Measurements from ENCODE around the gene TIMMDC1. TPM values are rescaled to one million over a fixed set of nuclear protein-coding genes. Genes with fewer than 3 reads are reported as not detected.

The TIMMDC1 gene
- total RNA-seq, 3 donors from 2014 or later: 40.8 to 54.1 (median 47.1) TPM

DNA sequence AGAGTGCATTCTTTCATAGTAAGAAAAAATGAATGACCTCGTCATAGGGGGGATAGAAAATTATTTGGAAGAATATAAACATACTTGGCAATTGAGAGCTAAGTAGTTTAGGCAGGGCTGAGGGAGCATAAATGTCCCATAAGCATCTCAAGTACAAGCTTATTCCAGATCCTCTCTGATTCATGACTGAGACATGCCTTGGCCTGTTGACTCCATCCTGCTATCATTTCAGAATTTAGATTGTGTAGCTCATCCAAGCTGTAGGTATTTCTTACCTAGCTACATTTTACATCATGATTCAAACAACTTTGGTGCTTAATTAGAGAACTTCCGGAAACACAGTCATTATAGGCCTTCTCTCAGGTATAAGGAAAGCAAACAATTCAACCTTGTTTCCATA is 17.3 kb upstream of the TIMMDC1 start:
- H3K4me1 ChIP-seq: no peaks in the 10 kb centered on the region
- no peak overlapping the region for H3K4me3 ChIP-seq
- TF ChIP-seq POLR2AphosphoS5 (IDR thresholded peaks at IDR 0.05) (no peak), POLR2A (IDR thresholded peaks at IDR 0.05) (no peak)
- TF ChIP-seq, protein P1, sequence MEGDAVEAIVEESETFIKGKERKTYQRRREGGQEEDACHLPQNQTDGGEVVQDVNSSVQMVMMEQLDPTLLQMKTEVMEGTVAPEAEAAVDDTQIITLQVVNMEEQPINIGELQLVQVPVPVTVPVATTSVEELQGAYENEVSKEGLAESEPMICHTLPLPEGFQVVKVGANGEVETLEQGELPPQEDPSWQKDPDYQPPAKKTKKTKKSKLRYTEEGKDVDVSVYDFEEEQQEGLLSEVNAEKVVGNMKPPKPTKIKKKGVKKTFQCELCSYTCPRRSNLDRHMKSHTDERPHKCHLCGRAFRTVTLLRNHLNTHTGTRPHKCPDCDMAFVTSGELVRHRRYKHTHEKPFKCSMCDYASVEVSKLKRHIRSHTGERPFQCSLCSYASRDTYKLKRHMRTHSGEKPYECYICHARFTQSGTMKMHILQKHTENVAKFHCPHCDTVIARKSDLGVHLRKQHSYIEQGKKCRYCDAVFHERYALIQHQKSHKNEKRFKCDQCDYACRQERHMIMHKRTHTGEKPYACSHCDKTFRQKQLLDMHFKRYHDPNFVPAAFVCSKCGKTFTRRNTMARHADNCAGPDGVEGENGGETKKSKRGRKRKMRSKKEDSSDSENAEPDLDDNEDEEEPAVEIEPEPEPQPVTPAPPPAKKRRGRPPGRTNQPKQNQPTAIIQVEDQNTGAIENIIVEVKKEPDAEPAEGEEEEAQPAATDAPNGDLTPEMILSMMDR (IDR thresholded peaks at IDR 0.05): no peak
- no peaks in the 10 kb centered on the region for H3K27me3 ChIP-seq
- H3K9me3 ChIP-seq: no peaks in the 10 kb centered on the region
- intact Hi-C loops (cut with DNase I; ENCODE audit: low total_unique reads): no loop called here
- H3K27ac ChIP-seq: no peak overlapping the region
- DNase-seq (ENCODE audit: low spot score in 2 of 2): no peak
- H3K36me3 ChIP-seq: no peaks in the 10 kb centered on the region

DNA sequence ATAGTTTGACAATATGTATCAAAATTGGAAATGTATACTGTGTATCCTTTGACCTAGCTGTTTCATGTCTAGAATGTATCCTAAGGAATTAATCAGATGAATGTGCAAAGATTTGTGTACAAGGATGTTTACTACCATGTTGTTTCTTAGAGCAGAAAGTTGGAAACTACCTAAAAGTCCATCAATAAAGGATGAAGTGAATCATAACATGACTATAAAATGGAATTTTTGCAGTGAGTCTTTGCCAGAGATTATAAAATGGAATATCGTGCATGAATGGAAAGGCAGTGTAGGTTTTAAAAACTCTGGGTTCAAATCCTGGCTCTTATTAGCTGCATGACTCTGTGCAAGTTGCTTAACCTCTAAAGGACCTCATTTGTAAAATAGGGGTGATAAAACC is 15.2 kb upstream of the TIMMDC1 start:
- TF ChIP-seq POLR2AphosphoS5 (IDR thresholded peaks at IDR 0.05): no peak
- no peak for TF ChIP-seq POLR2A (IDR thresholded peaks at IDR 0.05)
- TF ChIP-seq, protein P1 (IDR thresholded peaks at IDR 0.05): no peak
- no peak overlapping the region for H3K4me3 ChIP-seq
- H3K9me3 ChIP-seq: no peaks in the 10 kb centered on the region
- no peak for DNase-seq (ENCODE audit: low spot score in 2 of 2)
- no peaks in the 10 kb centered on the region for H3K27me3 ChIP-seq
- intact Hi-C loops (cut with DNase I; ENCODE audit: low total_unique reads): no loop called here
- no peaks in the 10 kb centered on the region for H3K4me1 ChIP-seq
- H3K36me3 ChIP-seq: no peaks in the 10 kb centered on the region
- no peak overlapping the region for H3K27ac ChIP-seq

- no peaks in the 10 kb centered on the region for H3K36me3 ChIP-seq
- intact Hi-C loops (cut with DNase I; ENCODE audit: low total_unique reads): no loop called here
- no peaks in the 10 kb centered on the region for H3K9me3 ChIP-seq
- H3K27me3 ChIP-seq: no peaks in the 10 kb centered on the region
- H3K4me3 ChIP-seq: no peak overlapping the region
- H3K27ac ChIP-seq: no peak overlapping the region
- H3K4me1 ChIP-seq: no peaks in the 10 kb centered on the region
- DNase-seq (ENCODE audit: low spot score in 2 of 2): no peak
- TF ChIP-seq POLR2A (IDR thresholded peaks at IDR 0.05): no peak
Measured at GRCh38 chr3:119485563-119485962, 12.8 kb upstream of the TIMMDC1 start.

- TF ChIP-seq, protein P1 (IDR thresholded peaks at IDR 0.05): no peak
- no peak for TF ChIP-seq POLR2AphosphoS5 (IDR thresholded peaks at IDR 0.05)
- no peak for TF ChIP-seq POLR2A (IDR thresholded peaks at IDR 0.05)
- H3K9me3 ChIP-seq: no peaks in the 10 kb centered on the region
- DNase-seq (ENCODE audit: low spot score in 2 of 2): no peak
- H3K4me3 ChIP-seq: no peak overlapping the region
- peaks cover 4% of the 10 kb centered on the region for H3K36me3 ChIP-seq
- no peaks in the 10 kb centered on the region for H3K4me1 ChIP-seq
- intact Hi-C loops (cut with DNase I; ENCODE audit: low total_unique reads): no loop called here
- H3K27ac ChIP-seq: no peak overlapping the region
- no peaks in the 10 kb centered on the region for H3K27me3 ChIP-seq
Measured at GRCh38 chr3:119490153-119490552, 8.2 kb upstream of the TIMMDC1 start.

GRCh38 chr3:119492128-119492527 is 6.2 kb upstream of the TIMMDC1 start:
- Histone ChIP-seq H3K4me1 (no peaks in the 10 kb centered on the region), H3K9me3 (no peaks in the 10 kb centered on the region), H3K4me3 (no peak overlapping the region), H3K36me3 (peaks cover 4% of the 10 kb centered on the region), H3K27me3 (no peaks in the 10 kb centered on the region), H3K27ac (no peak overlapping the region)
- TF ChIP-seq POLR2AphosphoS5 (IDR thresholded peaks at IDR 0.05): no peak
- TF ChIP-seq, protein P1 (IDR thresholded peaks at IDR 0.05): no peak
- no peak for TF ChIP-seq POLR2A (IDR thresholded peaks at IDR 0.05)
- intact Hi-C loops (cut with DNase I; ENCODE audit: low total_unique reads): no loop called here
- DNase-seq (ENCODE audit: low spot score in 2 of 2): no peak

DNA sequence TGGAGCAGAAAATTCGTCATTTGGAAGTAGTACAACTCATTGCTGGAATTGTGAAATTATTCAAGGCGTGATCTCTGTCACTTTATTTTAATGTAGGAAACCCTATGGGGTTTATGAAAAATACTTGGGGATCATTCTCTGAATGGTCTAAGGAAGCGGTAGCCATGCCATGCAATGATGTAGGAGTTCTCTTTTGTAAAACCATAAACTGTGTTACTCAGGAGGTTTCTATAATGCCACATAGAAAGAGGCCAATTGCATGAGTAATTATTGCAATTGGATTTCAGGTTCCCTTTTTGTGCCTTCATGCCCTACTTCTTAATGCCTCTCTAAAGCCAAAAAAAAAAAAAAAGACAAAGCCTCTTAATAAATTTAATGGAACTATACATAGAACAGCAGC is 5.5 kb upstream of the TIMMDC1 start:
- Histone ChIP-seq H3K27me3 (no peaks in the 10 kb centered on the region), H3K4me3 (no peak overlapping the region), H3K36me3 (peaks cover 4% of the 10 kb centered on the region), H3K4me1 (no peaks in the 10 kb centered on the region), H3K9me3 (no peaks in the 10 kb centered on the region), H3K27ac (no peak overlapping the region)
- TF ChIP-seq, protein P1 (IDR thresholded peaks at IDR 0.05): no peak
- TF ChIP-seq POLR2AphosphoS5 (IDR thresholded peaks at IDR 0.05) (no peak), POLR2A (IDR thresholded peaks at IDR 0.05) (no peak)
- intact Hi-C loops (cut with DNase I; ENCODE audit: low total_unique reads): no loop called here
- no peak for DNase-seq (ENCODE audit: low spot score in 2 of 2)
